ENCODE data around the gene TEX29. TPM values are rescaled to one million over a fixed set of nuclear protein-coding genes. Genes with fewer than 3 reads are reported as not detected.

The TEX29 gene
- total RNA-seq, 8 experiments from 2014 or later, result 0.42 to 1.00 TPM; not detected in 6

GRCh38 chr13:111282997-111283396 is 37.4 kb upstream of the TEX29 start:
- 60 to 100% (median 100%) methylated on average over 1 to 4 of the region's 23 CpGs; no CpG with 5 or more reads in 6 of the 10 experiments for WGBS, 10 experiments

GRCh38 chr13:111283457-111283856 is 37.0 kb upstream of the TEX29 start:
- Histone ChIP-seq H3K4me3 (no peak overlapping the region), H3K4me1 (replicated peaks in 1 of 2) (no peaks in the 10 kb centered on the region), H3K27ac (no peak overlapping the region)
- ATAC-seq (replicated peaks in 6 of 8), result no peak
- WGBS, 10 experiments, result 87 to 100% (median 100%) methylated on average over 1 to 8 of the region's 10 CpGs; no CpG with 5 or more reads in 3 of the 10 experiments
- in situ Hi-C loops (cut with MboI; ENCODE audit: low pct_unique_long_range_greater_than_20kb in 2 of 9, low sequenced_read_pairs in 9 of 9, unreplicated experiment in 9 of 9), result no loop called here

More at GRCh38 chr13:111282997-111283396, 37.4 kb upstream of the TEX29 start:
- in situ Hi-C loops (cut with MboI; ENCODE audit: low pct_unique_long_range_greater_than_20kb in 2 of 9, low sequenced_read_pairs in 9 of 9, unreplicated experiment in 9 of 9), result no loop called here
- no peak overlapping the region for H3K27ac ChIP-seq
- ATAC-seq (replicated peaks in 6 of 8), result no peak
- no peak overlapping the region for H3K4me3 ChIP-seq
- H3K4me1 ChIP-seq (replicated peaks in 1 of 2), result no peaks in the 10 kb centered on the region

GRCh38 chr13:111283991-111284390 is 36.5 kb upstream of the TEX29 start:
- WGBS, 10 experiments, result 75 to 100% (median 83%) methylated on average over 2 to 9 of the region's 9 CpGs; no CpG with 5 or more reads in 3 of the 10 experiments
- ATAC-seq (replicated peaks in 6 of 8), result no peak
- Histone ChIP-seq H3K4me3 (no peak overlapping the region), H3K4me1 (replicated peaks in 1 of 2) (no peaks in the 10 kb centered on the region), H3K27ac (no peak overlapping the region)
- in situ Hi-C loops (cut with MboI; ENCODE audit: low pct_unique_long_range_greater_than_20kb in 2 of 9, low sequenced_read_pairs in 9 of 9, unreplicated experiment in 9 of 9), result no loop called here

GRCh38 chr13:111284565-111284964 is 35.9 kb upstream of the TEX29 start:
- Histone ChIP-seq H3K27ac (no peak overlapping the region), H3K4me3 (no peak overlapping the region), H3K4me1 (replicated peaks in 1 of 2) (no peaks in the 10 kb centered on the region)
- no peak for ATAC-seq (replicated peaks in 6 of 8)
- in situ Hi-C loops (cut with MboI; ENCODE audit: low pct_unique_long_range_greater_than_20kb in 2 of 9, low sequenced_read_pairs in 9 of 9, unreplicated experiment in 9 of 9), result no loop called here
- WGBS, 10 experiments, result 38 to 100% (median 100%) methylated on average over 1 to 8 of the region's 14 CpGs

GRCh38 chr13:111286162-111286561 is 34.3 kb upstream of the TEX29 start:
- no peaks in the 10 kb centered on the region for H3K4me1 ChIP-seq (replicated peaks in 1 of 2)
- 0 to 100% (median 85%) methylated on average over 1 to 14 of the region's 15 CpGs; no CpG with 5 or more reads in 5 of the 10 experiments for WGBS, 10 experiments
- no peak for ATAC-seq (replicated peaks in 6 of 8)
- no peak overlapping the region for H3K27ac ChIP-seq
- in situ Hi-C loops (cut with MboI; ENCODE audit: low pct_unique_long_range_greater_than_20kb in 2 of 9, low sequenced_read_pairs in 9 of 9, unreplicated experiment in 9 of 9), result no loop called here
- H3K4me3 ChIP-seq, result no peak overlapping the region

GRCh38 chr13:111286749-111287148 is 33.7 kb upstream of the TEX29 start:
- Histone ChIP-seq H3K4me3 (no peak overlapping the region), H3K27ac (no peak overlapping the region), H3K4me1 (replicated peaks in 1 of 2) (no peaks in the 10 kb centered on the region)
- 68 to 100% (median 100%) methylated on average over 1 to 3 of the region's 7 CpGs; no CpG with 5 or more reads in 4 of the 10 experiments for WGBS, 10 experiments
- peak in 1 of 8 experiments; percentile 53 for ATAC-seq (replicated peaks in 6 of 8)
- in situ Hi-C loops (cut with MboI; ENCODE audit: low pct_unique_long_range_greater_than_20kb in 2 of 9, low sequenced_read_pairs in 9 of 9, unreplicated experiment in 9 of 9), result no loop called here

GRCh38 chr13:111287201-111287600 is 33.2 kb upstream of the TEX29 start:
- no peak overlapping the region for H3K4me3 ChIP-seq
- H3K27ac ChIP-seq, result no peak overlapping the region
- in situ Hi-C loops (cut with MboI; ENCODE audit: low pct_unique_long_range_greater_than_20kb in 2 of 9, low sequenced_read_pairs in 9 of 9, unreplicated experiment in 9 of 9), result no loop called here
- no peak for ATAC-seq (replicated peaks in 6 of 8)
- no peaks in the 10 kb centered on the region for H3K4me1 ChIP-seq (replicated peaks in 1 of 2)
- 98 to 100% methylated on average over 6 to 7 of the region's 8 CpGs; no CpG with 5 or more reads in 8 of the 10 experiments for WGBS, 10 experiments

GRCh38 chr13:111288276-111288675 is 32.2 kb upstream of the TEX29 start:
- in situ Hi-C loops (cut with MboI; ENCODE audit: low pct_unique_long_range_greater_than_20kb in 2 of 9, low sequenced_read_pairs in 9 of 9, unreplicated experiment in 9 of 9), result no loop called here
- Histone ChIP-seq H3K27ac (no peak overlapping the region), H3K4me3 (no peak overlapping the region), H3K4me1 (replicated peaks in 1 of 2) (no peaks in the 10 kb centered on the region)
- no peak for ATAC-seq (replicated peaks in 6 of 8)
- WGBS, 10 experiments, result 57 to 100% (median 97%) methylated on average over 1 to 7 of the region's 7 CpGs

- Histone ChIP-seq H3K27ac (no peak overlapping the region), H3K4me3 (no peak overlapping the region), H3K4me1 (replicated peaks in 1 of 2) (no peaks in the 10 kb centered on the region)
- no peak for ATAC-seq (replicated peaks in 6 of 8)
- WGBS, 10 experiments, result 47 to 100% (median 92%) methylated on average over 1 to 9 of the region's 11 CpGs; no CpG with 5 or more reads in 1 of the 10 experiments
- in situ Hi-C loops (cut with MboI; ENCODE audit: low pct_unique_long_range_greater_than_20kb in 2 of 9, low sequenced_read_pairs in 9 of 9, unreplicated experiment in 9 of 9), result no loop called here
Observed at GRCh38 chr13:111289251-111289650, 31.2 kb upstream of the TEX29 start.

GRCh38 chr13:111291908-111292307 is 28.5 kb upstream of the TEX29 start:
- WGBS, 10 experiments, result 78 to 100% (median 97%) methylated on average over 3 to 13 of the region's 14 CpGs; no CpG with 5 or more reads in 1 of the 10 experiments
- in situ Hi-C loops (cut with MboI; ENCODE audit: low pct_unique_long_range_greater_than_20kb in 2 of 9, low sequenced_read_pairs in 9 of 9, unreplicated experiment in 9 of 9), result no loop called here
- no peak overlapping the region for H3K27ac ChIP-seq
- no peak for ATAC-seq (replicated peaks in 6 of 8)
- no peak overlapping the region for H3K4me3 ChIP-seq
- H3K4me1 ChIP-seq (replicated peaks in 1 of 2), result no peaks in the 10 kb centered on the region

- in situ Hi-C loops (cut with MboI; ENCODE audit: low pct_unique_long_range_greater_than_20kb in 2 of 9, low sequenced_read_pairs in 9 of 9, unreplicated experiment in 9 of 9), result no loop called here
- no peak for ATAC-seq (replicated peaks in 6 of 8)
- WGBS, 10 experiments, result 67 to 100% (median 93%) methylated on average over 1 to 11 of the region's 13 CpGs; no CpG with 5 or more reads in 3 of the 10 experiments
- H3K27ac ChIP-seq, result no peak overlapping the region
- no peak overlapping the region for H3K4me3 ChIP-seq
- H3K4me1 ChIP-seq (replicated peaks in 1 of 2), result no peaks in the 10 kb centered on the region
Observed at GRCh38 chr13:111292710-111293485, 27.5 kb upstream of the TEX29 start.

GRCh38 chr13:111295886-111296285 is 24.6 kb upstream of the TEX29 start:
- WGBS, 10 experiments, result 87 to 100% (median 96%) methylated on average over 1 to 6 of the region's 9 CpGs; no CpG with 5 or more reads in 6 of the 10 experiments
- H3K27ac ChIP-seq, result no peak overlapping the region
- in situ Hi-C loops (cut with MboI; ENCODE audit: low pct_unique_long_range_greater_than_20kb in 2 of 9, low sequenced_read_pairs in 9 of 9, unreplicated experiment in 9 of 9), result no loop called here
- no peaks in the 10 kb centered on the region for H3K4me1 ChIP-seq (replicated peaks in 1 of 2)
- H3K4me3 ChIP-seq, result no peak overlapping the region
- no peak for ATAC-seq (replicated peaks in 6 of 8)

- no peak for ATAC-seq (replicated peaks in 6 of 8)
- 56 to 100% (median 83%) methylated on average over 1 to 6 of the region's 6 CpGs; no CpG with 5 or more reads in 4 of the 10 experiments for WGBS, 10 experiments
- no peaks in the 10 kb centered on the region for H3K4me1 ChIP-seq (replicated peaks in 1 of 2)
- H3K27ac ChIP-seq, result no peak overlapping the region
- in situ Hi-C loops (cut with MboI; ENCODE audit: low pct_unique_long_range_greater_than_20kb in 2 of 9, low sequenced_read_pairs in 9 of 9, unreplicated experiment in 9 of 9), result no loop called here
- H3K4me3 ChIP-seq, result no peak overlapping the region
Observed at GRCh38 chr13:111296417-111296816, 24.0 kb upstream of the TEX29 start.
